Lower leg skin (tissue), 4 donors: ENCODE measurements around the gene DLGAP1. TPM values are rescaled to one million over a fixed set of nuclear protein-coding genes. Genes with fewer than 3 reads are reported as not detected.

Experiments
- DNase-seq, 2 donors: peaks; one replicate each; pipeline ENCODE4 v3.0.0-alpha.2; 2019; ENCODE audit warnings: low spot score in 2 of 2
- H3K4me3 ChIP-seq: fragments of 200-600 bp; sonication (generic); 2 replicates; pipeline ENCODE4 v1.5.1; 2017; ENCODE audit warnings: mild to moderate bottlenecking, low read depth; ENCODE audit not compliant: poor library complexity, severe bottlenecking
- CTCF ChIP-seq, 3 donors: fragments of 450-650 bp; IDR thresholded peaks; one replicate each; pipeline ENCODE4 v1.5.1; 2016; ENCODE audit warnings: antibody characterized with exemption in 3 of 3, mild to moderate bottlenecking in 3 of 3, moderate library complexity in 2 of 3
- POLR2A ChIP-seq, 2 donors: fragments of 450-650 bp; IDR thresholded peaks; one replicate each; pipeline ENCODE4 v1.6.1; 2016 to 2017; ENCODE audit warnings: antibody characterized with exemption in 2 of 2, mild to moderate bottlenecking in 1 of 2, moderate library complexity in 1 of 2
- WGBS, 2 donors: methylation state at CpG; one replicate each; pipeline ENCODE4 v1.1.5; 2018; 5-methylcytosine and 5-hydroxymethylcytosine counted together
- intact Hi-C: fragments of 100-400 bp; cut with DNase I; formaldehyde crosslinking; loops from one replicate; pipeline ENCODE4 v1.15.0; 2023; ENCODE audit warnings: low total_unique reads
- total RNA-seq, 4 donors: library from RNA; depleted of rRNA; stranded (reverse); fragments of >200 nt; gene quantifications; one replicate each; pipeline ENCODE4 v1.1.0, GENCODE V29; 2016

The DLGAP1 gene
- total RNA-seq, 4 donors from 2014 or later = 0.34 to 1.3 (median 0.82) TPM

- intact Hi-C loops = loop anchor here (5.0 kb wide), 1 partner anchor 82 kb away; no protein-coding TSS in a partner anchor
- H3K4me3 ChIP-seq = no peak overlapping the region
- 65 to 67% methylated on average over 6 of the region's 6 CpGs for WGBS, 2 donors
- DNase-seq = no peak
- TF ChIP-seq CTCF (IDR thresholded peaks at IDR 0.05) (no peak), POLR2A (IDR thresholded peaks at IDR 0.05) (no peak)
These were observed 790.4 kb downstream of the DLGAP1 start for GRCh38 chr18:3664563-3665178.

GRCh38 chr18:3663870-3664512 lies 791.1 kb downstream of the DLGAP1 start:
- intact Hi-C loops = no loop called here
- TF ChIP-seq POLR2A (IDR thresholded peaks at IDR 0.05) (no peak), CTCF (IDR thresholded peaks at IDR 0.05) (no peak)
- H3K4me3 ChIP-seq = no peak overlapping the region
- no peak for DNase-seq
- 75 to 85% methylated on average over 2 of the region's 2 CpGs for WGBS, 2 donors

GRCh38 chr18:3661989-3662388 lies 793.1 kb downstream of the DLGAP1 start:
- DNase-seq = no peak
- no peak overlapping the region for H3K4me3 ChIP-seq
- intact Hi-C loops = no loop called here
- 83 to 85% methylated on average over 1 of the region's 1 CpG for WGBS, 2 donors
- TF ChIP-seq CTCF (IDR thresholded peaks at IDR 0.05) (no peak), POLR2A (IDR thresholded peaks at IDR 0.05) (no peak)

GRCh38 chr18:3660739-3661515 lies 794.2 kb downstream of the DLGAP1 start:
- peak in 1 of 2 donors; percentile 43 for DNase-seq
- intact Hi-C loops = no loop called here
- no peak overlapping the region for H3K4me3 ChIP-seq
- TF ChIP-seq CTCF (IDR thresholded peaks at IDR 0.05) = no peak
- TF ChIP-seq POLR2A (IDR thresholded peaks at IDR 0.05) = no peak
- 76 to 82% methylated on average over 4 of the region's 4 CpGs for WGBS, 2 donors

GRCh38 chr18:3658529-3658928 lies 796.6 kb downstream of the DLGAP1 start:
- intact Hi-C loops = no loop called here
- TF ChIP-seq CTCF (IDR thresholded peaks at IDR 0.05) = no peak
- no peak for DNase-seq
- no peak overlapping the region for H3K4me3 ChIP-seq
- 85 to 96% methylated on average over 1 of the region's 1 CpG for WGBS, 2 donors
